HG02973 (cell line): ENCODE data around the gene IFIT1B.
"Not testable (repeated sequence)": the region's sequence is repeated elsewhere in the genome, so short reads cannot be mapped to it uniquely, and the experiment has no call there.

Experiments used
- ATAC-seq: cut with Tn5 transposase; IDR thresholded peaks from one replicate; pipeline ENCODE4 v1.9.1; 2021; ENCODE audit warnings: moderate library complexity; ENCODE audit not compliant: unreplicated experiment

IFIT1B gene

DNA sequence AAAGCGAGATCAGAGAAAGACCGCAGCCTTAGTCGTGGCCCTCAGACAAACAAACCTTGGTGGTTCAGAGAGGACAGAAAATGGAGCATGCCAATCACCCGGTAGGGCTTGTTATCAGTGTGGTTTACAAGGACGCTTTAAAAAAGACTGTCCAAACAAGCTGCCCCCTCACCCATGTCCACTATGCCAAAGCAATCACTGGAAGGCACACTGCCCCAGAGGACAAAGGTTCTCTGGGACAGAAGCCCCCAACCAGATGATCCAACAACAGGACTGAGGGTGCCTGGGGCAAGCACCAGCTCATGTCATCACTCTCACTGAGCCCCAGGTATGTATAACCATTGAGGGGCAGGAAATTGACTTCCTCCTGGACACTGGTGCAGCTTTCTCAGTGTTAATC is 31.4 kb downstream of the IFIT1B start:
- ATAC-seq: not testable (repeated sequence)

DNA sequence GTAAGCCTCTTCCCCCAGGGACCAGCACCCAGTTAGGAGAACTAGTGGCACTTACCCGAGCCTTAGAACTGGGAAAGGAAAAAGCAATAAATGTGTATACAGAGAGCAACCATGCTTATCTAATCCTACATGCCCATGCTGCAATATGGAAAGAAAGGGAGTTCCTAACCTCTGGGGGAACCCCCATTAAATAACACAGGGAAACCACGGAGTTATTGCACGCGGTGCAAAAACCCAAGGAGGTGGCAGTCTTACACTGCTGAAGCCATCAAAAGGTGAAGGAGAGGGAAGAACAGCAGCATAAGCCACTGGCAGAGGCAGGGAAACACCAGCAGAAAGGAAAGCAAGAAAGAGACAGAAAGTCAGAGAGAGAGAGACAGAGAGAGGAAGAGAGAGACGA is 32.7 kb downstream of the IFIT1B start:
- ATAC-seq: not testable (repeated sequence)

DNA sequence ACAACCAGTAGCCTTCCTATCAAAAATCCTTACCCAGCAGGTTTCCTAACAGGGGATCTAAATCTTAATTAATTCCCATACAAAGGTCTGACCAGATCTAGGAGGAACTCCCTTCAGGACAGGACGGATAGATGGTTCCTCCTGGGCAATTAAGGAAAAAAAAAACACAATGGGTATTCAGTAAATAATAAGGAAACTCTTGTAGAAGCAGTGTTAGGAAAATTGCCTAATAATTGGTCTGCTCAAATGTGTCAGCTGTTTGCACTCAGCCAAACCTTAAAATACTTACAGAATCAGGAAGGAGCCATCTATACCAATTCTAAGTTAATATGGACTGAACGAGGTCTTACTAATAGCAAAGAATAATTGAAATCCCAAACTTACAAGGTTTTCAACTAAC is 33.3 kb downstream of the IFIT1B start:
- ATAC-seq: not testable (repeated sequence)

DNA sequence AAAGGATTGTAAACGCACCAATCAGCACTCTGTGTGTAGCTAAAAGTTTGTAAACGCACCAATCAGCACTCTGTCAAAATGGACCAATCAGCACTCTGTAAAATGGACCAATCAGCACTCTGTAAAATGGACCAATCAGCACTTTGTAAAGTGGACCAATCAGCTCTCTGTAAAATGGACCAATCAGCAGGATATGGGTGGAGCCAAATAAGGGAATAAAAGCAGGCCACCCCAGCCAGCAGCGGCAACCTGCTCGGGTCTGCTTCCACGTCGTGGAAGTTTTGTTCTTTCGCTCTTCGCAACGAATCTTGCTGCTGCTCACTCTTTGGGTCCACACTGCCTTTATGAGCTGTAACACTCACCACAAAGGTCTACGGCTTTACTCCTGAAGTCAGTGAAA is 34.4 kb downstream of the IFIT1B start:
- not testable (repeated sequence) for ATAC-seq

DNA sequence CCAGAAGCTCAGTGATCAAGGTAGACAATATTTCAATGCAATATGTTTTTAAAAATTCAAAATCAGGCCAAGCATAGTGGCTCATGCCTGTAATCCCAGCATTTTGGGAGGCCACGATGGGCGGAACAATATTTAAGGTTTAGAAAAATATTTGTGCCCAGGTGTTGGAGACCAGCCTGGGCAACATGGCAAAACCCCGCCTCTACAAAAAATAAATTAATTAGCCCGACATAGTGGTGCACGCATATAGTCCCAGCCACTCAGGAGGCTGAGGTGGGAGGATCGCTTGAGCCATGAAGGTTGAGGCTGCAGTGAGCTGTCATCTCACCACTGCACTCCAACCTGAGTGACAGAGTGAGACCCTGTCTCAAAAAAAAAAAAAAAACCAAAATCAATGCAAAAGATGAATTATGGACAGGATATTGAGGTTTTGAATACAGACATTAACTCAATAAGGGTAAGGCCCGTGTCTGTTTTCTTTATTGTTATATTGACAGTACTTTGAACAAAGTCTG is 35.6 kb downstream of the IFIT1B start:
- no peak for ATAC-seq

DNA sequence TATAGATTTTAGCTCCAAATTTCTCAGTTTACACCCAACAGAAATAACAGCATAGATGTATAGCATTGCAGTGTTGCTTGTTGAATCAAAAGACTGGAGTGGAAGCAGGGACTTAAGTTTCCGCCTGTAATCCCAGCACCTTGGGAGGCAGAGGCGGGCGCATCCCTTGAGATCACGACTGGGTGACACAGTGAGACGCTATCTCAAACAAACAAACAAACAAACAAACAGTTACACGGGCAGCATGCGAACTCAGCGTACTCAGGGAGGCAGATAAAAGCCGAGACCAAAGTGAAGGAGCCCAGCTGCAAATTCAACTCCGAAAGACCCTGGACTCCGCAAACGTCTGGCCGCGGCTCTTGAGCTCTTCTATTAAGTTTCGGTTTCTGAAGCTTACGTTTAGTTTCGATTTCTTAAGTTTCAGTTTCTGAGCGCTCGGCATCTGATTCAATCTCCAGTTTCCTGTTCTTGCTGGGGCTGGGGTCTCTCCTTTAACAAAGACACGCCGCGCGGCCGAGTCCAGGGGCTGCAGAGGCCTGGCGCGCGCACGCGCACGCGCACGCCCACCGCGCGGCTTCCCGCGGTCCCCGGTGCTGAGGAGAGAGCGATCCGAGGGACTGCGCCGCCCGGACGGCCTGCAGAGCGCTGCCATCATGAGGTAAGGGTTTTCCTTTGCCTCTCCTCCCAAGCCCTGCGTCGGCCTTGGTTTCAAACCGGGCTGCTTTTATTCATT is 36.5 kb downstream of the IFIT1B start, which contains the start of gene IFIT5:
Gene IFIT5, plus strand, starts transcription at position 423 of the 733 bp plus-strand sequence. Its CDS starts 231 bp downstream, at position 654.
- ATAC-seq: peak; percentile 82

DNA sequence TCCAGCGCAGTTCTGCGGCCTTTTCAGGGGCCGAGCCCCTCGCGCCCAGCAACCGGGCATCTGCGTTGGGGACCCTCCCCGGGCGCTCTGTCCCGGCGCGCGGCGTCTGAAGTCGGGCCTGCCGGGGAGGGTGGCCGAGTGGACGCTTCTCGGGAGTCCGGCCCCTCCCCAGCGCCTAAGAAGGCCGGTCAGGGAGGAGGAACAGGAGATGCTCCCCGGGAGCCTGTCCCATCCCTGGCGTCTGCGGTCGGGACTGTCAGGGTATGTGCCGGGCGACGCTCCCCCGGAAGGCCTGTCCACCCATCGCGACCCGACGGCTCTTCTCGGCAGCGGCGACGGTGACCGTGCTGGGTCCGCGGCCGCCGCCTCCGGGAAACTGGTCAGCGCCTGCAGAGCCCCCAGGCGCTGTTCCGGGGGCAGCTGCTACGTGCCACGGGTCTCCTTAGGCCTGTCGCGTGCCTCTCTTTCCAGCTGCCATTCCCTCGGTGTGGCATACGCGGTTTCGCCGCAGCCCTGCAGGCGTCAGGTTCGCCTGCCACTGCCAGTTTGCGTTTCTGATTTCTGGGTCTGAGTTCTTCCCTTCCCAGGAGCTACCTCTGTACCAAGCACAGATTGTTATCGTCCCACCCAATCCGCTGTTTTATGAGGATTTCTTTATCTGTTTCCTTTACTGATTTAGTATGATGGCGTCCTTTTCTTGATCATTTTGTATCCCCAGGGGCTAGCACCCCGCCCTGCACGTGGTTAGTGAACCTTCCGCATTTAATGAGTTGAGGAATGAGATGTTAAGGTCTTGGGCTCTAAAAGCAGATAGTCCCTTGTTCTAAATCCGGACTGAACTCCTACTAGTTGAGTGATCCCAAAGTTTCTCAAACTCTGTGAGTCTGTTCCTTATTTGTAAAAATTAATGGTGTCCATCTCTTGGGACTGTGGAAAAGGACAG is 37.3 kb downstream of the IFIT1B start:
- ATAC-seq: peak; percentile 32

DNA sequence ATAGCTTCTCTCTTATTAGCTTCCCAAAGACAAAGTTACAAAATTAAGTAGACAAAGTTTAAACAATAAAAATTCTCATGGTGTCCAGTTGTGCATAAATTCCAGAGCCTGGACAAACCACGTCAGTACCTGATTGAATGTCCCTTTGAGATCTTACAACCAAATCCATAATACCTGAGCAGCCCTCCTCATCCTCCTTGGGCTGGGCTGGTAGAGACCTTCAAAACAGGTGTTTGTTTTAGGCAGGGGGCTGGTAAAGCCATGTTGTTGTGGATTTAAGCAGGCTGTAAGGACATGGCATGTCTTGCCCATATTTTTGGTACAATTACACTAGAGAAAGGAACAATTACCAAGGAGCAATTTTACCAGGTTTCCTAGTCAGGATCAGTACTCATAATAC is 38.6 kb downstream of the IFIT1B start:
- ATAC-seq: no peak

DNA sequence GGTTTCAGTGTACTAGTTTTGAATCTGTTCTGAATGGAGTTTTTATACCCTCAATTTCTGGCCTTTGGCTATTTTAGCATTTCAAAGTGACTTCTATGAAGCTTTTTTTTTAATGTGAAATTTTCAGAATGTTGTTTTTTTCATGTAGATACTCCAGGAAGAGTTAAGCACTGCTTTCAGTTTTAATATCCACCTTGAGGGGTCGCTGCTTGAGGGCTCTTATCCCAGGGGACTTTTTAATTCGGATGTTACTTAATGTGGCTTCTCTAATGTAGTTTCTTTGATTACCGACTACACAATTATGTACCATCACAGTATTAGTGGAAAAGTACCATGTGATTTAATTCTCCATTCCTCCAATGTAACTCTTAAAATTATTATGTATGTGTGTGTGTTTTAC is 41.7 kb downstream of the IFIT1B start:
- ATAC-seq: no peak

DNA sequence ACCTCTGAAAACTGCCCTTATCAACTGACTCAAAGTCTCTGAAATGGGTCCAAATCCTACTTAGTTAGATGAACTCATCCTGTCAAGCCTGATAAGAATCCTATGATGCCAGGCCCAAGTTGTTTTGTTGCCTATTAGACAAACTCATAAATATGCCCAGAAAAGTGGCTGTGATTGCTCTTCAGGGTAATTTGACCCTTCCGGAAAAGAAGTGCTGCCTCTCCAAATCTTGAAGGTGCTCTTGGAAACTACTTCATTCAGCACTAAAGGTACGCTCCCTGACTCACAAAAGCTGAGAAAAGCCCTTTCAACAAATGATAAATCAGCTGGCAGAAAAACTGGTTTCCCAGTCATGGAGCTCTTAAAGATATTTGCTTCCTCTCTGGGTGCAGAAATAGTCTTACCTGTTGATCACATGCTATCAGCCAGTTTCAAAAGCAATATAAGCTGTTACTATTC is 43.2 kb downstream of the IFIT1B start:
- ATAC-seq: no peak

DNA sequence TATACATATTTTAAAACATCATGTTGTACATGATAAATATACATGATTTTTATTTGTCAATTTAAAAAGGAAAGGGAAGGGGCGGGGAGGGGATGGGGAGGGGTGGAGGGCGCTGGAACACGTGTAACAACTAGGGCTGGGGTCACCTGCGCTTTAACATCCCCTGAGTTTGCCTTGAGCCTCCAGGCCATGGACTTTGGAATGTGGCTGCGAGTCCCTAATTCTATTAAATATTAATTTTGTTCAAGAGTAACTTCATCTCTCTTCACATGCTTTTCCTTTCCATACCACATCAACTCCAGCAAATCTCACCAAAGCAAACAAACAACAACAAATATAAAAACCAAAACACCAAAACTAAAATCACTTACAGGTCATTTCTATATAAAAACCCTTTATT is 47.1 kb downstream of the IFIT1B start:
- no peak for ATAC-seq

DNA sequence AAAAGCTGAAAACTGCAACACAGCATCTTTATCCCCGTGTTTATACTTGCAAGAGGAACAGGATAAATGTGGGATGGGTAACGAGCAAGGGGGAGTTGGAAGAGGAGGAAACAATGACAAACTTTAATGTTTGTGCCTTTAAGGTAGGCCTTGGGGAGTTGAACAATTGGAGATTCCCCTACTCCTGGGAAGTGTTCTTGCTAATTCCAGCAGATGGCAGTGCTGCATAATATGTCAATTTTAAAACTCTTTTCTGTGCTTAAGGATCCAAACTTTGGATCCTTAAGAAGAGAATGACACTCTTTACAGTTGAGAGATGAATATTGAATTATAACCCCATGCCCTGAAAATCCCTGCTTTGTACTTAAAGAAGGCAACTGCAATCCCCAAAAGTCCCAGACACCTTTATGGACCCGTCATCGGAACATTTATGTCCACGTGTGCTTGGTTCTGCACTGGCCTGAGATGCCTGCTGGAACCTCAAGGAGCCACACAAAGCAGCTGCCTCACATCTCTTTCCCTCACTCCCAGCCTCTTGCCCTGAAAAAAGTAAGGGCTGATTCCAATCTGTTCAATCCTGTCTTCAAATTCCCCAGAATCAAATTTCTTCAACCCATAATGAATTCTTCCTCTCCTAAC is 48.5 kb downstream of the IFIT1B start:
- ATAC-seq: peak; percentile 70

DNA sequence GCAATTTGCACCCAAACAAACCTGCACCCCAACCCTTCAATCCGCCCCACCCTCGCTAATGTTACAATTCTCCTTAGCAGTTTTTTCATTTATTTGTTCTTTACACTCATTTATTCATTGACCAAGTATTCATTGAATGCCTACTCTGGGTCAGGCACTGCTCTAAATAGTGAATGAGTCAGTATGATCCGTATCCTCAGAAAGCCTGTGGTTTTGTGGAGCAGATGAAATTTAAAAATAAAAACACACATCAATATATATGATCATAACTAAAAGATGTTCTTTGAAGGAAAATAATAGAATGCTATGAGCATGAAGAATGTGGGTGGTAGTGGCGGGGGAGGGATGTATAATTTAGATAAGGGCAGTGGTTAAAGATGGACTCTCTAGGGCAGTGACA is 49.8 kb downstream of the IFIT1B start:
- no peak for ATAC-seq

DNA sequence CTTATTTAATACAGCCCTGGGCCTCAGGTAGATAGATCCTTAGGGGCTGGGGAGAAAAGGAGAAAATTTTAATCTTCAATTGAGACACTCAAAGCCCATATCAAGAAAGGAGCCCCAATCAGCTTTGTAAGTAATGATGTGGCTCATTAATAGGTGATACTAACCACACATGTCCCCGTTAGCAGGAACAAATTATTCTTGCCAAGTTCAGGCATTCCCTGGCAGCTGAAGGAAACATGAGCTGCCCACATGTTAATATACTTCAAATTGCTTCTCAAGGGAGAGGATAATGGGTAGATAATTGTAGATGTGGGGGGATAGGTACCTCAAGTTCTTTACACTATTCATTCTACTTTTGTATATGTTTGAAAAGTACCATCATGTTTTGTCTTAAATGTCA is 51.0 kb downstream of the IFIT1B start:
- ATAC-seq: no peak

DNA sequence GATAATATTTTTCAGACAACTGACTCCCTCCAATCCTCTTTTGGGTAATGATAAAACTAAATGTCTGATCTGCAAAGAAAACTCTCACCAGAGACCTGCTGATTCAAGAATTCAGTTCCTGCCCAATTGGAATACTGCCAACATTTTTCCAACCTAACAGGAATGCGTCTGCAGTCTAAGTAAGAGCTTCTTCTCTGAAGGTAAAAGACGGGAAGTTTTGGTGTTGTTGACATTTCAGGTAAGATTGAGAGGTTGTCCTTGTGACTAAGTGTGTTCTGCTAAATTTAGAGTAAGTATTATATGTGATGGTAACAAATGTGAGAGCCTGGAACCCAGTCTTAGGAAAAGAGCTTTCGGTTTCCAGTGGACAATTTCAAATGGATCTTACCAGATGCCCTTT is 54.1 kb downstream of the IFIT1B start:
- ATAC-seq: no peak
